ENCODE measurements around the gene SLC22A16. TPM values are rescaled to one million over a fixed set of nuclear protein-coding genes. Genes with fewer than 3 reads are reported as not detected.
A peak's percentile ranks its signal among the peaks of the same experiment; 100 is the strongest.
"Not testable (repeated sequence)": the region's sequence is repeated elsewhere in the genome, so short reads cannot be mapped to it uniquely, and the experiment has no call there.

SLC22A16 gene
- total RNA-seq, 4 donors from 2014 or later, result 0.27 TPM; not detected in 3

DNA sequence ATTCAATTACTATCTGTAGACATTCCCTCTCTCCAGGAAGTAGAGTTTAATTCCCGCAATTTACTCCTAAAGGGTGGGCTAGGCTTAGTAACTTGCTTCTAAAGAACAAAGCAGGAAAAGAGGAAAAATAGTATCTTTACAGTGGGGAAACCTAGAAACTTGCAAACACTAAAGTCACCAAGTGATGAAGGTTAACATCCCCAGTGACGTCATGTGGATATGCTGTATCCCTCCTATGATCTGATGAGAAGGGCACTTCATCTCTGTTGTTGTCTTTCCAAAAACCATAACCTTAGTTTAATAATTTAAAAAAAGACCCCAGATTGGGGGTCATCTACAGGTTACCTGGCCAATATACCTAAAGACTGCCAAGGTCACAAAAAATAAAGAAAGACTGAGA, 17.3 kb downstream of the SLC22A16 start:
- TF ChIP-seq, protein P1, sequence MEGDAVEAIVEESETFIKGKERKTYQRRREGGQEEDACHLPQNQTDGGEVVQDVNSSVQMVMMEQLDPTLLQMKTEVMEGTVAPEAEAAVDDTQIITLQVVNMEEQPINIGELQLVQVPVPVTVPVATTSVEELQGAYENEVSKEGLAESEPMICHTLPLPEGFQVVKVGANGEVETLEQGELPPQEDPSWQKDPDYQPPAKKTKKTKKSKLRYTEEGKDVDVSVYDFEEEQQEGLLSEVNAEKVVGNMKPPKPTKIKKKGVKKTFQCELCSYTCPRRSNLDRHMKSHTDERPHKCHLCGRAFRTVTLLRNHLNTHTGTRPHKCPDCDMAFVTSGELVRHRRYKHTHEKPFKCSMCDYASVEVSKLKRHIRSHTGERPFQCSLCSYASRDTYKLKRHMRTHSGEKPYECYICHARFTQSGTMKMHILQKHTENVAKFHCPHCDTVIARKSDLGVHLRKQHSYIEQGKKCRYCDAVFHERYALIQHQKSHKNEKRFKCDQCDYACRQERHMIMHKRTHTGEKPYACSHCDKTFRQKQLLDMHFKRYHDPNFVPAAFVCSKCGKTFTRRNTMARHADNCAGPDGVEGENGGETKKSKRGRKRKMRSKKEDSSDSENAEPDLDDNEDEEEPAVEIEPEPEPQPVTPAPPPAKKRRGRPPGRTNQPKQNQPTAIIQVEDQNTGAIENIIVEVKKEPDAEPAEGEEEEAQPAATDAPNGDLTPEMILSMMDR (IDR thresholded peaks at IDR 0.05), result no peak
- TF ChIP-seq POLR2A (IDR thresholded peaks at IDR 0.05), result no peak
- Histone ChIP-seq H3K9me3 (no peaks in the 10 kb centered on the region), H3K4me1 (no peaks in the 10 kb centered on the region), H3K27me3 (no peaks in the 10 kb centered on the region), H3K4me3 (replicated peaks in 1 of 3) (no peak overlapping the region), H3K27ac (no peak overlapping the region), H3K36me3 (no peaks in the 10 kb centered on the region)
- DNase-seq, result no peak
- WGBS, 2 donors, result 90 to 93% methylated on average over 2 of the region's 2 CpGs
- intact Hi-C loops (cut with DNase I), result no loop called here

DNA sequence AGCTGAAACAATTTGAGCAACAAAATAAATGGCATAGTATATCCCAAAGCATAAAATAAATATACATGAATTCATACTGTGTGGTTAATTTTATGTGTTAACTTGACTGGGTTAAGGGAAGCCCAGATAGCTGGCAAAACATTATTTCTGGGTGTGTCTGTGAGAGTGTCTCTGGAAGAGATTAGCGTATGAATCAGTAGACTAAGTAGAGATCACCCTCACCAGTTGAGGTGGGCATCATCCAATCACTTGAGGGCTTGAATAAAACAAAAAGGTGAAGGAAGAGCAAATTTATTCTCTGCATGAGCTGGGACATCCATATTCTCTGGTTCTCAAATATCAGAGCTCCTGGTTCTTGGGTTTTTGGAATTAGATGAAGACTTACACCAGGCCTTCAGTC, 17.9 kb downstream of the SLC22A16 start:
- Histone ChIP-seq H3K27ac (no peak overlapping the region), H3K9me3 (no peaks in the 10 kb centered on the region), H3K27me3 (no peaks in the 10 kb centered on the region), H3K36me3 (no peaks in the 10 kb centered on the region), H3K4me1 (no peaks in the 10 kb centered on the region), H3K4me3 (replicated peaks in 1 of 3) (no peak overlapping the region)
- WGBS, 2 donors, result 89 to 93% methylated on average over 1 of the region's 1 CpG
- no peak for DNase-seq
- intact Hi-C loops (cut with DNase I), result no loop called here
- TF ChIP-seq, protein P1 (IDR thresholded peaks at IDR 0.05), result no peak
- no peak for TF ChIP-seq POLR2A (IDR thresholded peaks at IDR 0.05)

- H3K36me3 ChIP-seq; H3K9me3 ChIP-seq; H3K27ac ChIP-seq; H3K27me3 ChIP-seq; H3K4me1 ChIP-seq; H3K4me3 ChIP-seq (replicated peaks in 1 of 3); intact Hi-C loops (cut with DNase I): not testable (repeated sequence)
- peak; percentile 36 to 65 for DNase-seq
- TF ChIP-seq, protein P1 (IDR thresholded peaks at IDR 0.05), result peak in 3 of 6 experiments; percentile 22 to 32 (median 30)
- WGBS, 2 donors, result 79 to 82% methylated on average over 8 of the region's 8 CpGs
Observed at GRCh38 chr6:110457567-110458175, 18.7 kb downstream of the SLC22A16 start.

DNA sequence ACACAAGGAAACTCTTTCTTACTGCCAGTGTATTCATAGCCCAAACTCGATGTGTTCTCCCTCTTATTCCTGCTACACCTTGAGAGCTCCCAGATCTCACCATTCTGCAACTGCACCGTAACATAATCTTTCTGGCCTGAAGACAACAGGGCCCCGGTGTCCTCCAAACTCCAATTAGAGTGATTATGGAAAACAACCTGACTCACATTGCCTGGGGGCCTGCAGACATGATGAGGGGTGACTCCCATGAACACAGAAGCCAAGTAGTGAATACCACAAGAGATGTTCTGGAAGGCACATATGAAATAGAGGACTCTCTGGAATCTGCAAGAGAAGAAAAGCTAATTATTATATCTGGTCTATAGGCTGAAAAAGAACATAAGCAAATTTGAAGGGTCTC, 19.7 kb downstream of the SLC22A16 start:
- no peak for DNase-seq
- Histone ChIP-seq H3K4me1 (no peaks in the 10 kb centered on the region), H3K36me3 (no peaks in the 10 kb centered on the region), H3K9me3 (no peaks in the 10 kb centered on the region), H3K27ac (no peak overlapping the region), H3K27me3 (no peaks in the 10 kb centered on the region), H3K4me3 (replicated peaks in 1 of 3) (no peak overlapping the region)
- intact Hi-C loops (cut with DNase I), result no loop called here
- WGBS, 2 donors, result 78 to 96% methylated on average over 3 of the region's 3 CpGs
- no peak for TF ChIP-seq POLR2A (IDR thresholded peaks at IDR 0.05)
- TF ChIP-seq, protein P1 (IDR thresholded peaks at IDR 0.05), result no peak

DNA sequence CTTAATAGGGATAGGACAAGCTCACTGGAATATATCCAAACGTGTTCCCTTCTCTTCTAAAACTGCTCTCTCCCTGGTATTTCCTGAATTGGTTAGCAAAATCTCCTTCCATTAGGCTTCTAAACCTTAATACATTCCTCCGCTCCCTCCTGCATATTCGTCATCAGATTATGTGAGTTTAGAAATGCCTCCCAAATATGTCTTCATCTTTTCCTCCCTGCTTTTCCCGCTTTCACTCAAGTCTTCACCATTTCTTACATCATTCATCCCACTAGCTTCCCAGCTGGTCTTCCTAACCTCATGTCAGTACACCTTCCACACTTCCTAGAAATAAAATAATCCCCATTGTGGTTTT, 26.9 kb downstream of the SLC22A16 start:
- 75 to 76% methylated on average over 4 of the region's 4 CpGs for WGBS, 2 donors

More for the DNA sequence above, 26.9 kb downstream of the SLC22A16 start:
- Histone ChIP-seq H3K36me3 (no peaks in the 10 kb centered on the region), H3K9me3 (no peaks in the 10 kb centered on the region), H3K27me3 (no peaks in the 10 kb centered on the region), H3K27ac (no peak overlapping the region), H3K4me3 (replicated peaks in 1 of 3) (no peak overlapping the region), H3K4me1 (no peaks in the 10 kb centered on the region)
- DNase-seq, result no peak
- intact Hi-C loops (cut with DNase I), result no loop called here
- no peak for TF ChIP-seq POLR2A (IDR thresholded peaks at IDR 0.05)
- TF ChIP-seq, protein P1 (IDR thresholded peaks at IDR 0.05), result no peak
